Caco-2 (cell line): ENCODE data around the gene MOK. TPM values are rescaled to one million over a fixed set of nuclear protein-coding genes. Genes with fewer than 3 reads are reported as not detected.

ENCODE experiments used
- BruUV-seq: library from RNA; stranded (reverse); fragments of 400-500 nt; replicated peaks from 2 replicates; lab custom pipeline; 2021; lab: Mats Ljungman, UMichigan
- CTCF ChIA-PET: fragments of 300-600 bp; sonication (Branson Sonifier 250); formaldehyde crosslinking; loops from one replicate; lab custom pipeline; 2022; ENCODE audit warnings: antibody characterized with exemption; lab: Charles Lee
- POLR2A ChIA-PET: fragments of 300-600 bp; sonication (Branson Sonifier 250); formaldehyde crosslinking; loops from one replicate; lab custom pipeline; 2022; ENCODE audit warnings: antibody characterized with exemption; lab: Charles Lee
- DNase-seq, 2 experiments: peaks; one replicate each; pipeline versions ENCODE4 v3.0.0 to v3.0.0-alpha.2; 2020 to 2022
- H3K27me3 ChIP-seq: replicated peaks from 2 replicates; pipeline ENCODE4 v1.6.0; 2011; ENCODE audit warnings: low read length; ENCODE audit not compliant: control insufficient read depth, insufficient read depth
- H3K36me3 ChIP-seq: 2 replicates; pipeline ENCODE4 v1.5.1; 2011; ENCODE audit warnings: low read length; ENCODE audit not compliant: control insufficient read depth, insufficient read depth
- H3K4me1 ChIP-seq: fragments of 250-450 bp; sonication (Bioruptor Pico); 2 replicates; pipeline ENCODE4 v1.5.1; 2020; ENCODE audit warnings: mild to moderate bottlenecking
- H3K4me3 ChIP-seq: 2 replicates; pipeline ENCODE4 v1.5.1; 2011; ENCODE audit warnings: low read depth, mild to moderate bottlenecking, control low read depth, low read length
- H3K9me3 ChIP-seq: fragments of 250-450 bp; sonication (Bioruptor Pico); 2 replicates; pipeline ENCODE4 v1.5.1; 2020; ENCODE audit warnings: mild to moderate bottlenecking, moderate library complexity
- H3K27ac Mint-ChIP-seq: one replicate; pipeline ENCODE4 v1.8.0; 2022; ENCODE audit warnings: mixed read lengths; ENCODE audit not compliant: unreplicated experiment
- H3K27me3 Mint-ChIP-seq: one replicate; pipeline ENCODE4 v1.8.0; 2022; ENCODE audit warnings: mixed read lengths; ENCODE audit not compliant: insufficient read depth, unreplicated experiment
- H3K36me3 Mint-ChIP-seq: one replicate; pipeline ENCODE4 v1.8.0; 2022; ENCODE audit warnings: mild to moderate bottlenecking, mixed read lengths; ENCODE audit not compliant: insufficient read depth, unreplicated experiment
- H3K4me1 Mint-ChIP-seq: one replicate; pipeline ENCODE4 v1.8.0; 2022; ENCODE audit warnings: low read depth, mixed read lengths; ENCODE audit not compliant: unreplicated experiment
- H3K4me3 Mint-ChIP-seq: one replicate; pipeline ENCODE4 v1.8.0; 2022; ENCODE audit warnings: mild to moderate bottlenecking, moderate library complexity, mixed read lengths; ENCODE audit not compliant: unreplicated experiment
- H3K9me3 Mint-ChIP-seq: one replicate; pipeline ENCODE4 v1.8.0; 2022; ENCODE audit warnings: mixed read lengths; ENCODE audit not compliant: unreplicated experiment
- intact Hi-C: fragments of 100-400 bp; cut with micrococcal nuclease; formaldehyde crosslinking; loops from one replicate; pipeline ENCODE4 v1.10.0; 2022; ENCODE audit not compliant: unreplicated experiment
- total RNA-seq: library from RNA; stranded (reverse); gene quantifications from 2 replicates; pipeline ENCODE4 v1.2.3, GENCODE V29; 2022
- TF ChIP-seq, protein P1 (sequence below), 2 experiments: fragments of 200-600 bp in 1 of 2; IDR thresholded peaks; 1 replicate in 1 of 2; 2 replicates in 1 of 2; pipeline versions ENCODE4 v1.5.1 to v1.8.0; 2011 to 2022; ENCODE audit warnings: antibody characterized with exemption in 1 of 2, control low read depth in 1 of 2, inconsistent platforms in 1 of 2, low read depth in 1 of 2, low read length in 1 of 2, mild to moderate bottlenecking in 1 of 2, moderate library complexity in 1 of 2; ENCODE audit not compliant: insufficient read depth in 1 of 2, severe bottlenecking in 1 of 2, unreplicated experiment in 1 of 2

Gene MOK
- total RNA-seq, 1 experiment from 2014 or later, result 1.4 TPM

DNA sequence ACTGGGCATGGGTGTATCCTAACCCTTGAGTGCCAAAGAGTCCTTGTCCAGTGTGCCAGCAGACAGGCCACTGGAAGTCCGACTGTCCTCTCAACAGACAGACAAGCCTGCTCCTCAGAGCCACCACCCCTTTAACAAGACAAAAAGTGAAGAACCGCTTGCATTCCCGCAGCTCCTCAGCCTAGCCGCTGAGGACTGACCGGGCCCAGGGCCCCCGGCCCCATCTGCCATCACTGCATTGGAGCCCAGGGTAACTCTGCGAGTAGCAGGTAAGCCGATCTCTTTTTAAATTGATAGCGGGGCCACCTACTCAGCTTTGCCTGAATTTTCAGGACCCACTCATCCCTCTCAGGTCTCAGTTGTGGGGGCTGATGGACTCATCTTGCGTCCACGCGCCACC, 68.9 kb downstream of the MOK start:
- no peak for DNase-seq
- Histone ChIP-seq H3K4me3 (no peak overlapping the region), H3K27me3 (no peaks in the 10 kb centered on the region; the same call in 1 of the 2 replicates), H3K4me1 (no peaks in the 10 kb centered on the region), H3K9me3 (no peaks in the 10 kb centered on the region), H3K36me3 (no peaks in the 10 kb centered on the region)
- no TSS peak for BruUV-seq
- POLR2A ChIA-PET, result no interaction called here
- Mint-ChIP-seq H3K36me3 (no peaks in the 10 kb centered on the region), H3K4me1 (no peaks in the 10 kb centered on the region), H3K4me3 (no peak overlapping the region), H3K27me3 (peaks cover 2% of the 10 kb centered on the region), H3K9me3 (no peaks in the 10 kb centered on the region), H3K27ac (no peak overlapping the region)
- TF ChIP-seq, protein P1, sequence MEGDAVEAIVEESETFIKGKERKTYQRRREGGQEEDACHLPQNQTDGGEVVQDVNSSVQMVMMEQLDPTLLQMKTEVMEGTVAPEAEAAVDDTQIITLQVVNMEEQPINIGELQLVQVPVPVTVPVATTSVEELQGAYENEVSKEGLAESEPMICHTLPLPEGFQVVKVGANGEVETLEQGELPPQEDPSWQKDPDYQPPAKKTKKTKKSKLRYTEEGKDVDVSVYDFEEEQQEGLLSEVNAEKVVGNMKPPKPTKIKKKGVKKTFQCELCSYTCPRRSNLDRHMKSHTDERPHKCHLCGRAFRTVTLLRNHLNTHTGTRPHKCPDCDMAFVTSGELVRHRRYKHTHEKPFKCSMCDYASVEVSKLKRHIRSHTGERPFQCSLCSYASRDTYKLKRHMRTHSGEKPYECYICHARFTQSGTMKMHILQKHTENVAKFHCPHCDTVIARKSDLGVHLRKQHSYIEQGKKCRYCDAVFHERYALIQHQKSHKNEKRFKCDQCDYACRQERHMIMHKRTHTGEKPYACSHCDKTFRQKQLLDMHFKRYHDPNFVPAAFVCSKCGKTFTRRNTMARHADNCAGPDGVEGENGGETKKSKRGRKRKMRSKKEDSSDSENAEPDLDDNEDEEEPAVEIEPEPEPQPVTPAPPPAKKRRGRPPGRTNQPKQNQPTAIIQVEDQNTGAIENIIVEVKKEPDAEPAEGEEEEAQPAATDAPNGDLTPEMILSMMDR (IDR thresholded peaks at IDR 0.05; ENCODE audit: insufficient read depth in 1 of 2, low read depth in 1 of 2, low read length in 1 of 2, severe bottlenecking in 1 of 2, unreplicated experiment in 1 of 2), result no peak
- CTCF ChIA-PET, result interaction anchor here (0.6 kb wide), 1 partner anchor 15 kb away, joined by 3 read pairs; no protein-coding TSS in a partner anchor
- intact Hi-C loops, result no loop called here

DNA sequence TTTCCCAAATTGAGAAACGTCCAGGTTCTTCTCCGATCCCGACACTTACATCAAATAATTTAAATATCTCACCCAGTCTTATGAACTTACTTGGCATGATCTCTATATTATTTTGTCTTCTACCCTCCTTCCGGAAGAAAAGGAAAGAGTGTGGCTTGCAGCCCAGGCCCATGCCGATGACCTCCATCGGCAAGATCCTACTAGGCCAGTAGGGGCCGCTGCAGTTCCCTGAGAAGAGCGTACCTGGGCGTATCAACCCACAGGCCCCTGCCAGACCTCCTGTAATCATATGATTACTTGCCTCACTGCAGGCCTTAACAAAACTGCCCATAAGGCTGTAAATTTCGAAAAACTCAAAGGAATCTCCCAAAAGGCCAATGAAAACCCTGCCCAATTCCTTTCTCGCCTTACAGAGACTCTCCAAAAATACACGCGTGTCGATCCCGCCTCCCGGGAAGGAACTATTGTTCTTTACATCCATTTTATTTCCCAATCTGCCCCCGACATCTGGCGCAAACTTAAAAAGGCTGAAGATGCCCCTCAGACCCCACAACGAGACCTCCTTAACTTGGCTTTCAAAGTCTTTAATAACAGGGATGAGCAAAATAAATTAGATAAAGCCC, 69.6 kb downstream of the MOK start:
- TF ChIP-seq, protein P1 (IDR thresholded peaks at IDR 0.05; ENCODE audit: insufficient read depth in 1 of 2, low read depth in 1 of 2, low read length in 1 of 2, severe bottlenecking in 1 of 2, unreplicated experiment in 1 of 2), result peak; percentile 55 to 94
- Mint-ChIP-seq H3K36me3 (no peaks in the 10 kb centered on the region), H3K27me3 (peaks cover under 1% of the 10 kb centered on the region), H3K27ac (no peak overlapping the region), H3K9me3 (no peaks in the 10 kb centered on the region), H3K4me3 (no peak overlapping the region), H3K4me1 (no peaks in the 10 kb centered on the region)
- ChIA-PET CTCF (interaction anchor here (0.6 kb wide), 1 partner anchor 16 kb away, joined by 3 read pairs; no protein-coding TSS in a partner anchor), POLR2A (no interaction called here)
- intact Hi-C loops, result loop anchor here (1.0 to 2.0 kb wide), 2 partner anchors 69 to 79 kb away; partner anchors contain the start of gene MOK
- no peaks in the 10 kb centered on the region for H3K9me3 ChIP-seq
- no peaks in the 10 kb centered on the region for H3K36me3 ChIP-seq
- peak; percentile 71 to 82 for DNase-seq
- H3K4me1 ChIP-seq, result no peaks in the 10 kb centered on the region
- H3K4me3 ChIP-seq, result no peak overlapping the region
- no TSS peak for BruUV-seq
- no peaks in the 10 kb centered on the region; the same call in 1 of the 2 replicates for H3K27me3 ChIP-seq

DNA sequence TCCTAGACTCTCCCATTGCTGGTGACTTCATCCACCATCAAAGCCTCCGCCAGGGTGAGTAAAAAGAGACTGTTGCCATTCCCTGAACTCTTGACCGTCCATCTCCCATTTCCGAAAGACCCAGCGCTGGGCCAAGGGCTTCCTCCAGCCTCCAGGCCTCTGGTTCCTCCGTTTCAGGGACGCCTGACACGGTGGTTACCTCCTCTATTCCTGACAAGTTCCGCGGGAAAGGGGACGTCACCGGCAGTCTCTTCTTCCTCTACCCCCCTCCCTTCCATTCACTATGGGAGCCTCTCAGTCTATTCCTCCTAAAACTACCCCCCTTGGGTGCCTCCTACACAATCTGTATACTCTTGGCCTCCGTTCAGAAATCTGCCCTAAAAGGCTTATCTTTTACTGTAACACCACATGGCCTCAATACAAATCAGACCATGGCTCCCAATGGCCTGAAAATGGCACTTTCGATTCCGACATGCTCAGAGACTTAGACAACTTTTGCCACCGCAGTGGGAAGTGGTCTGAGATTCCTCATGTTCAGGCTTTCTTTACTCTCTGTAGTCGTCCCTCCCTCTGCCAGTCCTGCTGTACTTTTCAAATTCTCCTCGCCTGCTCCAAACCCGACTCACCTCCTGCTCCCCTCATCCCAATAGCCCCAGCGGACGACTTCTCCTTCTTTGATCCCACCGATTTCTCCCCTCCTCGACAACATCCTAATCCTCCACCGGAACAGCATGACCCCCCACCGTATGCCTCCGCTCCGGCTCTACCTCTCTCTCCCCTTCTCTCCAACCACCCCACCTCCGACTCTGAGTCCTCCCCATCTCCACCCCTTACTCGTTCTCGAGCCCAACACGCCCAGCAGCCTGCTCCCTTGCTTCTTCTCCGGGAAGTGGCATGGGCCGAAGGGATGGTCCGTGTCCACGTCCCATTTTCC, 70.4 kb downstream of the MOK start:
- Histone ChIP-seq H3K4me3 (no peak overlapping the region), H3K9me3 (no peaks in the 10 kb centered on the region), H3K4me1 (no peaks in the 10 kb centered on the region), H3K36me3 (no peaks in the 10 kb centered on the region), H3K27me3 (no peaks in the 10 kb centered on the region; the same call in 1 of the 2 replicates)
- H3K27me3 Mint-ChIP-seq, result no peaks in the 10 kb centered on the region
- TF ChIP-seq, protein P1 (IDR thresholded peaks at IDR 0.05; ENCODE audit: insufficient read depth in 1 of 2, low read depth in 1 of 2, low read length in 1 of 2, severe bottlenecking in 1 of 2, unreplicated experiment in 1 of 2), result no peak
- intact Hi-C loops, result loop anchor here (1.0 to 2.0 kb wide), 2 partner anchors 70 to 80 kb away; partner anchors contain the start of gene MOK
- no TSS peak for BruUV-seq
- H3K4me1 Mint-ChIP-seq, result no peaks in the 10 kb centered on the region
- H3K9me3 Mint-ChIP-seq, result no peaks in the 10 kb centered on the region
- H3K4me3 Mint-ChIP-seq, result no peak overlapping the region
- POLR2A ChIA-PET, result no interaction called here
- DNase-seq, result no peak
- H3K27ac Mint-ChIP-seq, result no peak overlapping the region
- CTCF ChIA-PET, result no interaction called here
- no peaks in the 10 kb centered on the region for H3K36me3 Mint-ChIP-seq
